ENCODE results near the gene SBSN.

Gene SBSN

GRCh38 chr19:35509861-35510625, 18.1 kb downstream of the SBSN start:
- in situ Hi-C loops (cut with HindIII; ENCODE audit: low sequenced_read_pairs): no loop called here

- in situ Hi-C loops (cut with HindIII; ENCODE audit: low sequenced_read_pairs): no loop called here
Observed at GRCh38 chr19:35509018-35509652, 19.0 kb downstream of the SBSN start.

- in situ Hi-C loops (cut with HindIII; ENCODE audit: low sequenced_read_pairs): no loop called here
Observed at GRCh38 chr19:35508129-35508528, 20.0 kb downstream of the SBSN start.

- in situ Hi-C loops (cut with HindIII; ENCODE audit: low sequenced_read_pairs): no loop called here
Observed at GRCh38 chr19:35507561-35507960, 20.6 kb downstream of the SBSN start.

DNA sequence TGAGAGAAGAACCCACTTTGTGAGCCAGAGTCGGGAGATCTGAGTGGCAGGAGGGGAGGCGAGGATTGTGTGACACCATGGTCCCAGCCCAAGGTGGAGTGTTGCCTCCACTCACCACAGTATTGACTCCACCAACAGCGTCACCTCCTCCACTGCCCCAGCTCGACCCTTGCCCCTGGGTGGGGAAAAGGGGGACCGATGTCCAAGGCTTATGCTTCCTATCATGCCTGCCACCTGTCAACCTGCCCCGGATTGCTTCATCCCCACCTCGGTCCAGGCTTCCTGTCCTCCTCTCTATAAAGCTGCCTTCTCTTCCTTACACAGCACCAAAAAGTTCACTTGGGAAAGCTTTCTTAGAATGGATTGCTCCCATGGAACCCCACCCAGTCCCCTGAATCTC, 22.1 kb downstream of the SBSN start:
- in situ Hi-C loops (cut with HindIII; ENCODE audit: low sequenced_read_pairs): no loop called here

GRCh38 chr19:35502751-35503150, 25.4 kb downstream of the SBSN start:
- in situ Hi-C loops (cut with HindIII; ENCODE audit: low sequenced_read_pairs): no loop called here

GRCh38 chr19:35501684-35502083, 26.4 kb downstream of the SBSN start:
- in situ Hi-C loops (cut with HindIII; ENCODE audit: low sequenced_read_pairs): no loop called here

GRCh38 chr19:35500611-35501010, 27.5 kb downstream of the SBSN start:
- in situ Hi-C loops (cut with HindIII; ENCODE audit: low sequenced_read_pairs): no loop called here

DNA sequence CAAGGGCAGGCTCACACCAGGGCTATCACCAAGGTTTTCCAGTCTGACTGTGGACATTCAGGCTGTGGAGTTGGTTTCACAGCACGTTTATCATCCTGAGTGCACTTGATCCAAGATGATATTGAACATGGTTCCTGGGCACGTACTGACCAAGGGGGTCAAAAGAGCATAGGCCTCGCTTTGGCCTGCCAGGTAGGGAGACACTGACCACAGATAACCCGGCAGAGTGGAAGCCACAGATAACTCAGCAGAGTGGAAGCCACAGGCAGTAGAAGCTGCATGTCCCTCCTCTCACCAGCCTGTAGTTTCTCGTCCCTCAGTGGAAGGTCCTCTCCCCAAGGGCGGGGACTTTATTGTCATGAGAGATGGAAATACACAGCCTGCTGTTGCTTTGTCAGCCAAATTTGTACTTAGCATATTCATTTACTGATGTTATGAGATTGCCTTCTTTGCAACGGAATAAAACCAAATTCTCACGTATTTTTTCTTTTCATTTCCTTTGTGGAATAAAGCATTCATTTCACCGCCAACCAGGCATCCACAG, 29.1 kb downstream of the SBSN start:
- in situ Hi-C loops (cut with HindIII; ENCODE audit: low sequenced_read_pairs): no loop called here

DNA sequence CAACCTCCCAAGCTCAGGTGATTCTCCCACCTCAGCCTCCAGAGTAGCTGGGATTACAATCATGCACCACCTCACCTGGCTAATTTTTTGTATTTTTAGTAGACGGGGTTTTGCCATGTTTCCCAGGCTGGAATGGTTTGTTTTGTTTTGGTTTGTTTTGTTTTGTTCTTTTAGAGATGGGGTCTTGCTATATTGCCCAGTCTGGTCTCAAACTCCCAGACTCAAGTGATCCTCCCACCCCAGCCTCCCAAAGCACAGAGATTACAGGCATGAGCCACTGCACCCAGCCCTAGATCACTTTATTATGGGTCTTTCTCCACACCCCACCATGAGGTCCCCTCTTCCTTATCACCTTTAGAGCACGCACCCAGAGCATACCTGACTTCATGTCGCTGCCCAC, 29.9 kb downstream of the SBSN start:
- in situ Hi-C loops (cut with HindIII; ENCODE audit: low sequenced_read_pairs): no loop called here

DNA sequence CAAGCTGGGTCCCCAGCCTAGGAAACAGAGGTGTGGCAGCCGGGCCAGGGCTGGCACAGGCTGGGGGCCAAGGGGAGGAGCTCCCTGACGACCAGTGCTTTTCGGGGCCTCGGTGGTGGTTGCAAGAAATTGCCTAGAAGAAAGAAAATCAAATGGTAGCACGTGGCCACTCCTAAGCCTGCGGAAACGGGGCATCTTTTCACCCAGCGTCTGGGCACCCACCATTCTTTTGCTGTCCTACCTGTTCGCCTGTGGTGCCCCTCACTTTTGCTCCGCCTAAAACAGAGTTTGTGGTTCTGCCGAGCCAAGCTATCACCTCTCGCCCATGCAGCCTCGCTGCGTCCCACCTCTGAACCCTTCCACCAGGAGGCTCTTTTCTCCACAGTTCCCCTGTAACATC, 30.7 kb downstream of the SBSN start:
- in situ Hi-C loops (cut with HindIII; ENCODE audit: low sequenced_read_pairs): no loop called here

DNA sequence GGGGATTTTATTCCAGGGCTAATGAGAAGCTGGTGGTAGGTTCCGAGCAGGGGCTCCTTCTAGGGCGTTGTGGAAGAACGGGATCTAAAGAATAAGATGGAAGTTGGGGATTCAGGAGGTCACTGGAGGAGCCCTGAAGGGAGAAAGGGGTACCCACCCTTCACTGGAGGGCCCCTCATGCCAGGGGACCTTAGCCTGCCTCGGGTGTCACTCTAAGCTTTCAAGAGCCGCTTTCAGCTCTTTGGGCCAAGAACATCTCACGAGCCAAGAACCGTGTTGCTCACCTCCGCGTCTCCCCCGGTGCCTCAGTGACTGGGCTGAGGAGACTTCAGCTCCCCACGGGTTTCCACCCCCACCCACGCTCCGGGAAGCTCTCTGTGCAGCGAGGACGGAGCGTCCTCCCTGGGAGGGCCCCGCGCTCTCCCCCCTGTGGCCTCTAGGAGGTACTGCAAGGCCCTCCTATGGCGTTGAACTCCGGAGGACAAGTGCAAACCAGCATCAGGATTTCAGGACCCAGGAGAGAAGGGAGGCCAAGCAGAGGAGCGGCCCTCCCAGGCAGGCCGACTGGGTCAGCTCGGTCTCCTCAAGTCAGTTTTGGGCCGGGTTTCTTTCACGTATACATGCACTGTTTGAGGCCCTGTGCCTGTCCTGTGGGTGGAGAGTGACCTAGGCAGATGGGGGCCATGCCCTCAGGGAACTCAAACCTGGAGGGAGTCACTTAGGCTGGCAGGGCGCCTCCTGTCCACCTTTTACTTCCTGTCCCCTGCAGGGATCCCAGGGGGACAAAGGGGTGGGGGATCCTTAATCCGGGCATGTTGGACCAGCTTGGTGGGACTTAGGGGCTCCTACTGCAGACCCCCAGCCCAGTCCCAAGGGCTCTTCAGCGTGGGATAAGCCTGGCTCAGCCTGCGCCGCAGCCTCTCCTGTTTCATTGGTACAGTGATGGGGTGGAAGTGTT, 32.7 kb downstream of the SBSN start:
- in situ Hi-C loops (cut with HindIII; ENCODE audit: low sequenced_read_pairs): no loop called here

- in situ Hi-C loops (cut with HindIII; ENCODE audit: low sequenced_read_pairs): no loop called here
Observed at GRCh38 chr19:35493971-35494370, 34.1 kb downstream of the SBSN start.

DNA sequence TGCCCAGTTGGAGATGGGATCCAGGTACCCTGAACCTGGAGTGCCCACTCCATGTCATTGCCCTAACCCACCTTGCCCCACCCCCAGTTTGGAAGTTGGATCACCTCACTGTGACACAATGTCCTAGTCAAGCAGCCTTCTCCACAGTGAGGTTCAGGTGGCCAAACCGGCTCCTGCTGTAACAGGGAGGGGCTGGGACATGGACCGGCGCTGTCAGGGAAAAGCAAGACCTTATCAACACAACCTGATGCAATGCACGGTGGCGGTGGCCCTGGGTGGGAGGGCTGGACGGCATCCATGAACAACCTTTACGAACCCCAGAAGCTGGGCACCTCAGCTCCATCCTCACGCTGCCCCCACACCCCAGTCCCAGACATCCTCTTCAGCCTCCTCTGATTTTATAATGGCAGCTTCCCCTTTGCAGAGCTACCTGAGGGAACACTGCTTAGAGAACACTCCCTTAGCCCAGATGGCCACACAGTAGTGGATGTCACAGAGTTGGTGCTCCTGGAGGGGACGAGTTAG, 36.2 kb downstream of the SBSN start:
- in situ Hi-C loops (cut with HindIII; ENCODE audit: low sequenced_read_pairs): no loop called here

GRCh38 chr19:35490364-35490763, 37.7 kb downstream of the SBSN start, which contains the start of gene KRTDAP:
TSS of gene KRTDAP (minus strand) at chr19:35490464. CDS start at chr19:35490442, 22 bp downstream.
- in situ Hi-C loops (cut with HindIII; ENCODE audit: low sequenced_read_pairs): no loop called here

GRCh38 chr19:35488677-35489076, 39.4 kb downstream of the SBSN start:
- in situ Hi-C loops (cut with HindIII; ENCODE audit: low sequenced_read_pairs): loop anchor here (5.0 kb wide), 2 partner anchors 56 to 136 kb away; no protein-coding TSS in a partner anchor

DNA sequence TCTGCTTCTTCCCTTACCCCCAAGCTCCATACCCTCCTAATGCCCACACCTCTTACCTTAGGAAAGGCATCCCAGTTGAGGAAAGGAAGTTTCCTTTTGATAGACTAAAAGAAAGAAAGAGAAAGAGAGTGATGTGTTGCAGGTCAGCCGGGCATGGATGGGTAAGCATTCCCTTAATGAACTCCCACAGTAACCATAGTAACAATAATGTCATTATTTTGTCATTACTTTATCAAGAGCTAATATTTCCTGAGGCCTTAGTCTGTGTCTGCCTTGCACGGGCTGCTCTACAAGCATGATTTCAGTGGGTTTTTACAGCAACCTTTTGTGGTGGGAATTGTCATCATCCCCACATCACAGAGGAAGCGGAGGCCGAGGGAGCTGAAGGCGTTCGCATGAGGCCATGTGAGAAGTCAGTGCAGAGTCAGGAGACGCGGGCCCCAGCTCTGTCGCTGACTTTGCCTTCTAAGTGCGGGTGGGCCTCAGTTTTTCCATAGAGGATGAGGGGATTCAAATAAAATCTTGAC, 40.4 kb downstream of the SBSN start:
- in situ Hi-C loops (cut with HindIII; ENCODE audit: low sequenced_read_pairs): loop anchor here (5.0 kb wide), 2 partner anchors 55 to 135 kb away; no protein-coding TSS in a partner anchor

DNA sequence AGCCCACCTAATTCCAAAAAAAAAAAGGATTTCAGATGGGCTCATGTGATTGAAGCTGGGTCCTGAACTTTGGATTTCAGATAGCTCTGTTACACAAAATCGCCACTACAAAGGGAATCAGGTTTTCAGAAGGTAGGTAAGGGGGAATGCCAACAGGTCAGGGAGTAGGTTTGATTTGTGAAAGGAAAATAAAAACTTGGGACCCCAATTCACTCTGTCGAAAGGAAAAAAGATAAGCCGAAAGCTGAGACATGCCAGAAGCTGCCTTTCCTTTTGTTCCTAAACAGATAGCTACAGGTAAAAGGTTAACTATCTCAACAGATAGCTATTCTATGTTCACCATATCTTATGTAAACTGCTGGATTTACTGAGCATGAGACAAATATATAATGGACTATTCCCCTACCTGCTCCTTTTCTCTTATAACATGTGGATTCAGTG, 41.8 kb downstream of the SBSN start:
- in situ Hi-C loops (cut with HindIII; ENCODE audit: low sequenced_read_pairs): loop anchor here (5.0 kb wide), 2 partner anchors 54 to 134 kb away; no protein-coding TSS in a partner anchor

DNA sequence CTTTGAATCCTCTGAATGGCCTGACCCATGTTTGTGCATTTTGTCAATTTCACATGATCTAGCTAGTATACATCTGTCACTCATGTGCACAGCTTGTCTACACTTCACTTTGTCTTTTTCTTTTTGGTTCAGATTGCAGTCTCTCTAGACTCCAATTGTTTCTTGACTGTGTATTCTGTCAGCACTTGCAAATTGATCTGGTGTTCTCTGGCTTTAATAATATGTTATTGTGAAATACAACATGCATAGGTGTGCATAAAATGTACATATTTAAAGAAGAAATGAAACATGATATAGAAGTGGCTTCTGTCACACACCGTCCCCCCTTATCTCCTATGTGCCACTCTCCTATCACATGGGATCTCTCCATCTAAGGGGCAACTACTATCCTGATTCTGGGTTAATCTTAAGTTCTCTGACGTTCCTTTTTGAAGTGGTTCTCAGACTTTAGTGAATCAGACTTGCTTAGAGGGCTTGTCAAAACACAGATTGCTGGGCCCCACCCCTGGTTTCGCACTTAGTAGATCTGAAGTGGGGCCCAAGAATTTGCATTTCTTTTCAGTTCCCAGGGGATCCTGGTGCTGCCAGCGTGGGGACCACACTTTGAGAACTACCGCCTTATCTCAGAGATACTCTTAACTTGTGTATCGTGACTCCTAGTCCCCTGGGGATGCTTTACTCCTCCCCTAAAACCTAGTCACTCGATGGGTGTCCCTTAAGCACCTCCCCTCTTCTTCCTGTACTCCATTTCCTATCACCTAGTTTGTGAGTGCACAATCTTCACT, 43.7 kb downstream of the SBSN start:
- in situ Hi-C loops (cut with HindIII; ENCODE audit: low sequenced_read_pairs): loop anchor here (5.0 kb wide), 2 partner anchors 52 to 132 kb away; no protein-coding TSS in a partner anchor

All from endothelial cell of hepatic sinusoid (primary cell).